ENCODE data around the gene ATG7.

ATG7 gene

GRCh38 chr3:11350374-11350773 lies 78.2 kb downstream of the ATG7 start:
- CTCF ChIA-PET, result interaction anchor here (1.3 to 3.8 kb wide), 4 partner anchors 11 to 29 kb away, joined by 3 to 28 read pairs (median 4); no protein-coding TSS in a partner anchor
- POLR2A ChIA-PET, result no interaction called here
- no peak for DNase-seq (ENCODE audit: extremely low spot score)
- TF ChIP-seq, protein P1, sequence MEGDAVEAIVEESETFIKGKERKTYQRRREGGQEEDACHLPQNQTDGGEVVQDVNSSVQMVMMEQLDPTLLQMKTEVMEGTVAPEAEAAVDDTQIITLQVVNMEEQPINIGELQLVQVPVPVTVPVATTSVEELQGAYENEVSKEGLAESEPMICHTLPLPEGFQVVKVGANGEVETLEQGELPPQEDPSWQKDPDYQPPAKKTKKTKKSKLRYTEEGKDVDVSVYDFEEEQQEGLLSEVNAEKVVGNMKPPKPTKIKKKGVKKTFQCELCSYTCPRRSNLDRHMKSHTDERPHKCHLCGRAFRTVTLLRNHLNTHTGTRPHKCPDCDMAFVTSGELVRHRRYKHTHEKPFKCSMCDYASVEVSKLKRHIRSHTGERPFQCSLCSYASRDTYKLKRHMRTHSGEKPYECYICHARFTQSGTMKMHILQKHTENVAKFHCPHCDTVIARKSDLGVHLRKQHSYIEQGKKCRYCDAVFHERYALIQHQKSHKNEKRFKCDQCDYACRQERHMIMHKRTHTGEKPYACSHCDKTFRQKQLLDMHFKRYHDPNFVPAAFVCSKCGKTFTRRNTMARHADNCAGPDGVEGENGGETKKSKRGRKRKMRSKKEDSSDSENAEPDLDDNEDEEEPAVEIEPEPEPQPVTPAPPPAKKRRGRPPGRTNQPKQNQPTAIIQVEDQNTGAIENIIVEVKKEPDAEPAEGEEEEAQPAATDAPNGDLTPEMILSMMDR (IDR thresholded peaks at IDR 0.05; ENCODE audit: control extremely low read depth, extremely low read depth, low read depth, missing control alignments), result no peak

DNA sequence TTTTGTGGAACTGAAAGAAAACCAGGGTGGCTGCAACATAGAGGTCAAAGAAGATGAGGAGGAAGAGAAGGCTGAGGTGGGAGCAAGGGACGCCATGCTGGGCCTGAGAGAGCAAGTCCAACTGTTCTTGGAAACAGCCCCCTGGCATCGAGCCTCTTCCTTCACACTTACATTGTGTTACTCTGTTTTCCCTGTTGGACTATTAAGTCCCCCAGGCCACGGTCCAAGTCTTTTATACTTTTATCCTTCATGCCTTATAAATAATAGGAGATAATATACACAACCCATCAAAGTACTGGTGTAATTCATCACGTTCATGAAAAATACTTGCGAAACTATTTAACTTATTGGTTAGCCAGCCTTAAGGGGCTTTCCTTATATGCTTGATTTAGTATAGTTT lies 79.3 kb downstream of the ATG7 start:
- ChIA-PET CTCF (interaction anchor here (0.9 to 3.8 kb wide), 4 partner anchors 9 to 28 kb away, joined by 3 to 28 read pairs (median 4); no protein-coding TSS in a partner anchor), POLR2A (interaction anchor here (0.7 kb wide), 1 partner anchor 12 kb away, joined by 8 read pairs; no protein-coding TSS in a partner anchor)
- DNase-seq (ENCODE audit: extremely low spot score), result no peak
- TF ChIP-seq, protein P1 (IDR thresholded peaks at IDR 0.05; ENCODE audit: control extremely low read depth, extremely low read depth, low read depth, missing control alignments), result no peak

DNA sequence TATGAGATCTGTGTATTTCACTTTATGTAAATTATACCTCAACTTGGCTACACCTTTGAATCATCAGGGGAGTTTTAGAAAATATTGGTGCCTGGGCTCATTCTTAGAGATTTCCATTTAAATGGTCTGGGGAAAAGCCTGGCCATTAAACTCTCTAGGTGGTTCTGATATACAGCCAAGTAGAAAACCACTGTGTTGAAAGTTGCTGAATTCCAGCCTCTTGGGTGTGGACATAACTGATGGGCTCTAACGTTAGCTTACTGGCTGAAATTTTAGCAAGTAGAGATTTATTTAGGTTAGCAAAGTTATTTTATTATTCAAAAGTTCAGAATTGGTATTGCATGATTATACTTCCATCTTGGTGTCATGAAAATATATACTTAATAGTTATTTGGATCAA lies 84.1 kb downstream of the ATG7 start:
- ChIA-PET CTCF (interaction anchor here (1.7 kb wide), 1 partner anchor 12 kb away, joined by 5 read pairs; no protein-coding TSS in a partner anchor), POLR2A (no interaction called here)
- TF ChIP-seq, protein P1 (IDR thresholded peaks at IDR 0.05; ENCODE audit: control extremely low read depth, extremely low read depth, low read depth, missing control alignments), result no peak
- no peak for DNase-seq (ENCODE audit: extremely low spot score)

DNA sequence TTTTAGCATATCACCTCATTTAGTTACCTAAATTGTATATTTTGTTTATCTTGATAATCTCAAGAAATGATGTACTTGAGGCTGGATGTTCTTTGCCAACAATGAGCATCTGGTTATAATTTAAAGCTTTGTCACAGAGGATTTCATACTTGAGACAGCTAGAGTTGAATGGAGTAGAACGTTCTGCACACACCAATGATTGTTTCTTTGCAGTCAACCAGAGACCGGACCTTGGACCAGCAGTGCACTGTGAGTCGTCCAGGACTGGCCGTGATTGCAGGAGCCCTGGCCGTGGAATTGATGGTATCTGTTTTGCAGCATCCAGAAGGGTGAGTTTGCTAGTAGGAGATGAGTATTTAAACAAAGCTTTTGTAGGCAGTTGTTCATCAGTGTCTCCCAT lies 90.4 kb downstream of the ATG7 start:
- TF ChIP-seq, protein P1 (IDR thresholded peaks at IDR 0.05; ENCODE audit: control extremely low read depth, extremely low read depth, low read depth, missing control alignments), result no peak
- DNase-seq (ENCODE audit: extremely low spot score), result no peak
- CTCF ChIA-PET, result interaction anchor here (1.3 to 3.3 kb wide), 3 partner anchors 10 to 16 kb away, joined by 5 to 14 read pairs (median 6); no protein-coding TSS in a partner anchor
- POLR2A ChIA-PET, result no interaction called here

DNA sequence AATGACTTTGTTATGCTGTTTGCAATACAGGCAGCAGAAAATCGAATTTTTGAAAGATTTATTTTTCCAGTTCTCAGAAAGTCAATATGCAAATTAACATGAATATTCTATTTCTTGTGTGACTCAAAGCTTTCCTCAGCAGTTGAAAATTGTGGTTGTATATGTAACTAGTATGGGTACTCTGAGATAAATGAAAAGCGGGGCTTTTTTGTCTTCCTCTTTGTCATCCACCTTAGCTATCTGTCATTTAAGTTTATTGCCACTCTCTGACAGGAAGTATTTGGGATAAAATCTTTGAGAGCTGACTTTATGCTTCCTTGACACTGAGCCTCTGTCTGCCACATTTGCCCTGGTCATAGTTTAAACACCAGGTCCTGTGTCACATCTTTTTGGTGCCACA lies 91.5 kb downstream of the ATG7 start:
- CTCF ChIA-PET, result interaction anchor here (1.0 to 3.3 kb wide), 8 partner anchors 9 to 288 kb away, joined by 3 to 14 read pairs (median 4); no protein-coding TSS in a partner anchor
- POLR2A ChIA-PET, result interaction anchor here (0.6 kb wide), 1 partner anchor 13 kb away, joined by 8 read pairs; no protein-coding TSS in a partner anchor
- TF ChIP-seq, protein P1 (IDR thresholded peaks at IDR 0.05; ENCODE audit: control extremely low read depth, extremely low read depth, low read depth, missing control alignments), result no peak

GRCh38 chr3:11364181-11364580 lies 92.0 kb downstream of the ATG7 start:
- DNase-seq (ENCODE audit: extremely low spot score), result no peak
- ChIA-PET POLR2A (interaction anchor here (0.6 kb wide), 1 partner anchor 13 kb away, joined by 8 read pairs; no protein-coding TSS in a partner anchor), CTCF (interaction anchor here (1.0 to 3.3 kb wide), 8 partner anchors 9 to 287 kb away, joined by 3 to 14 read pairs (median 4); no protein-coding TSS in a partner anchor)
- TF ChIP-seq, protein P1 (IDR thresholded peaks at IDR 0.05; ENCODE audit: control extremely low read depth, extremely low read depth, low read depth, missing control alignments), result no peak

More for the DNA sequence above, 91.5 kb downstream of the ATG7 start:
- no peak for DNase-seq (ENCODE audit: extremely low spot score)

All from GM10248 (cell line).